Measurements from ENCODE around the gene SECISBP2L.

SECISBP2L gene

GRCh38 chr15:48966595-48967301 is 79.5 kb downstream of the SECISBP2L start:
- peak; percentile 49 for DNase-seq (ENCODE audit: low read depth)
- no peak for TF ChIP-seq CTCF (IDR thresholded peaks at IDR 0.05; ENCODE audit: low read depth, low read length, missing control alignments)
- no peak overlapping the region for H3K4me3 ChIP-seq (ENCODE audit: low read depth, low read length)

GRCh38 chr15:48965972-48966371 is 80.3 kb downstream of the SECISBP2L start:
- DNase-seq (ENCODE audit: low read depth), result no peak
- TF ChIP-seq CTCF (IDR thresholded peaks at IDR 0.05; ENCODE audit: low read depth, low read length, missing control alignments), result peak; percentile 32

GRCh38 chr15:48964898-48965297 is 81.3 kb downstream of the SECISBP2L start:
- TF ChIP-seq CTCF (IDR thresholded peaks at IDR 0.05; ENCODE audit: low read depth, low read length, missing control alignments), result no peak
- DNase-seq (ENCODE audit: low read depth), result no peak
- no peak overlapping the region for H3K4me3 ChIP-seq (ENCODE audit: low read depth, low read length)

More at GRCh38 chr15:48965972-48966371, 80.3 kb downstream of the SECISBP2L start:
- no peak overlapping the region for H3K4me3 ChIP-seq (ENCODE audit: low read depth, low read length)

GRCh38 chr15:48963524-48964113 is 82.6 kb downstream of the SECISBP2L start, which contains the start of gene SHC4:
SHC4 (minus strand) TSS chr15:48963919; CDS start chr15:48963015, 904 bp downstream.
- peak within 1 kb of the TSS; percentile 32 for H3K4me3 ChIP-seq (ENCODE audit: low read depth, low read length)
- TF ChIP-seq CTCF (IDR thresholded peaks at IDR 0.05; ENCODE audit: low read depth, low read length, missing control alignments), result no peak
- no peak for DNase-seq (ENCODE audit: low read depth)

- peak overlapping the region; percentile 32; the same call in 1 of the 2 replicates for H3K4me3 ChIP-seq (ENCODE audit: low read depth, low read length)
- DNase-seq (ENCODE audit: low read depth), result no peak
- no peak for TF ChIP-seq CTCF (IDR thresholded peaks at IDR 0.05; ENCODE audit: low read depth, low read length, missing control alignments)
Observed at GRCh38 chr15:48962662-48963523, 83.4 kb downstream of the SECISBP2L start.

- TF ChIP-seq CTCF (IDR thresholded peaks at IDR 0.05; ENCODE audit: low read depth, low read length, missing control alignments), result no peak
- no peak overlapping the region for H3K4me3 ChIP-seq (ENCODE audit: low read depth, low read length)
- DNase-seq (ENCODE audit: low read depth), result no peak
Observed at GRCh38 chr15:48955967-48956366, 90.3 kb downstream of the SECISBP2L start.

Measured in GM12864 (cell line).